ENCODE data around the gene TPBGL. TPM values are rescaled to one million over a fixed set of nuclear protein-coding genes. Genes with fewer than 3 reads are reported as not detected.

The TPBGL gene, protein sequence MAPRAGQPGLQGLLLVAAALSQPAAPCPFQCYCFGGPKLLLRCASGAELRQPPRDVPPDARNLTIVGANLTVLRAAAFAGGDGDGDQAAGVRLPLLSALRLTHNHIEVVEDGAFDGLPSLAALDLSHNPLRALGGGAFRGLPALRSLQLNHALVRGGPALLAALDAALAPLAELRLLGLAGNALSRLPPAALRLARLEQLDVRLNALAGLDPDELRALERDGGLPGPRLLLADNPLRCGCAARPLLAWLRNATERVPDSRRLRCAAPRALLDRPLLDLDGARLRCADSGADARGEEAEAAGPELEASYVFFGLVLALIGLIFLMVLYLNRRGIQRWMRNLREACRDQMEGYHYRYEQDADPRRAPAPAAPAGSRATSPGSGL
- 1.4 and 2.7 TPM in 2 replicates for total RNA-seq (2014; rRNA removed; shearing (Covaris generic))
- 13.7 and 18.3 TPM in 2 replicates for polyA plus RNA-seq (2015; cell fraction: cytosol; rRNA removed)
- polyA plus RNA-seq (2015; cell fraction: nucleus; rRNA removed) = 1.7 TPM in 2 replicates

DNA sequence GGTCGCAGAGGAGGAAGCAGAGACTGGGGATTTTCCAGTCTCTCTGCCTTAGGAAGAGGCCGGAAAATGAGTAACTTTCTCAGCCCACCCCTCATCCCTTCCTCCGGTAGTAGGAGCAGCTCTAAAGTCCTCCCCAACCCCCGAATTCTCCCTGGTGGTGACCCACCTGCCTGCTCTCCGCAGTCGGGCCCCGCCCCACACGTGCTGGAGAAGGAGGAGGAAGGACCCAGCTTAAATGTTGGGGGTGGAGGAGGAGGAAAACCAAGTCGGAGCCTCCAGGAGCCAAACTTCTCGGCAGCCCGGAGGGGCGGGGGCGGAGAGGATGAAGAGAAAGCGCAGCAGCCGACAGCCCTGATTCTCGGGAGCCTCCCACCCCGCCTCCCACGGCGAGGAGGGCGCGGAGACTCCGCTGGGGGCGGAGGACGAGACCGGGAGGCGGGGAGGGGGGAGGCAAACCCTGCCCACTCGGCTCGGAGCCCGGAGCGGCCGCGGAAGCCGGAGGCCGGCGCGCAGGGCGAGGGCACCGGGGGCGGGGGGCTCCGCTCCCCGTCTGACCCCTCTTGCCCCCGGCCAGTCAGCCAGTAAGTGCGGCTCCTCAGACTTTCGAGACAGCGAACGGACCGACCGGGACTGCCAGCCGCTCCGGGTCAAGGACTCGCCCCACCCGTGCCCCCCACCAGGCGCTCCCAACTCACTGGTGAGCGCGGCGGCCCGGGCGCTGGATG is at the start of gene TPBGL:
TPBGL (plus strand) TSS at position 464 of the 725 bp plus-strand sequence. CDS start 276 bp downstream, outside the sequence.
- in situ Hi-C loops (cut with HindIII; ENCODE audit: low pct_unique_long_range_greater_than_20kb, low sequenced_read_pairs) = no loop called here
- DNase-seq (ENCODE audit: low read depth, low spot score) = peak; percentile 49

DNA sequence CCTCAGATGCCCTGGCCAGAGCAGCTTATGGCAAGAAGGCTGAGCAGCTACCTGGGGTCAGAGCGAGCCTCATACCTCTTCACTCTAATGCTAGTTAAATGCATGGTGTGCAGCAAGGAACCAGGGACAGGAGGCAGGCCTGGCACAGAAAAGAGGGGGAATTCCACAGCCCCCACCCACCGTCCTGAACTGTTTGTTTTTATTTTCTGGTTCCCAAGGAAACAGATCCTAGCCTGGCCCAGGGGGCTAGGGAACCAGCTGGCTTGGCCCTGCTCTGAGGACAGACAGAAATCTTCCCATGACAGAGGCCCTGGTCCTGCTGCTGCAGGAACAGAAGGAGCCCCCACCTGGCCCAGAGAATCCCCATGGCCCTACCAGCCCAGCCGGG is 49.2 kb upstream of the TPBGL start:
- in situ Hi-C loops (cut with HindIII; ENCODE audit: low pct_unique_long_range_greater_than_20kb, low sequenced_read_pairs) = no loop called here
- no peak for DNase-seq (ENCODE audit: low read depth, low spot score)

DNA sequence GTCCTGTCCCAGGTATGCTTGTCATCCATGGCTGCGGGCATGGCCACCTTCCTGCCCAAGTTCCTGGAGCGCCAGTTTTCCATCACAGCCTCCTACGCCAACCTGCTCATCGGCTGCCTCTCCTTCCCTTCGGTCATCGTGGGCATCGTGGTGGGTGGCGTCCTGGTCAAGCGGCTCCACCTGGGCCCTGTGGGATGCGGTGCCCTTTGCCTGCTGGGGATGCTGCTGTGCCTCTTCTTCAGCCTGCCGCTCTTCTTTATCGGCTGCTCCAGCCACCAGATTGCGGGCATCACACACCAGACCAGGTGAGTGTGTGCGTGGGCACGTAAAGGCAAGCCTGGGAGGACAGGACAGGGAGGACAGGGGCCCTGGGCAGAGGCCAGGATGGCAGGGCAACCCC is 47.3 kb upstream of the TPBGL start:
- DNase-seq (ENCODE audit: low read depth, low spot score) = no peak
- in situ Hi-C loops (cut with HindIII; ENCODE audit: low pct_unique_long_range_greater_than_20kb, low sequenced_read_pairs) = no loop called here

DNA sequence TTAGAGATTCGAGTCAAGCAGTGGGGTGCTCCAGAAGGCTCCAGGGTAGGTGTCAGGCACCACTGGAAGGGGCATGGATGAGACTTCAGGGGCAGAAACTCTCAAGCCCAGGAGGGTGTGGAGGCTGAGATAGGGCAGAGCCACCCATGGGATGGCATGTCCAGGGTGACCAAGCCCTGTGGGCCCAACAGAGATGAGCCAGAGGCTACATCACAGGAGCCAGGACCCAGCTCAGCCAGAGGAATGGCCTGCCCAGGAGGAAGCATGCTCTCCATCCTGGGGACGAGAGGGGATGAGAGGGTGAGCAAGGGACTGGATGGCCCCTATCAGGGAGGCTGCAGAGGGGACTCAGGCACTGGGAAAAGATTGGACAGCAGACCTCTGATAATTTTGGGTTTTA is 46.9 kb upstream of the TPBGL start:
- no peak for DNase-seq (ENCODE audit: low read depth, low spot score)
- in situ Hi-C loops (cut with HindIII; ENCODE audit: low pct_unique_long_range_greater_than_20kb, low sequenced_read_pairs) = no loop called here

DNA sequence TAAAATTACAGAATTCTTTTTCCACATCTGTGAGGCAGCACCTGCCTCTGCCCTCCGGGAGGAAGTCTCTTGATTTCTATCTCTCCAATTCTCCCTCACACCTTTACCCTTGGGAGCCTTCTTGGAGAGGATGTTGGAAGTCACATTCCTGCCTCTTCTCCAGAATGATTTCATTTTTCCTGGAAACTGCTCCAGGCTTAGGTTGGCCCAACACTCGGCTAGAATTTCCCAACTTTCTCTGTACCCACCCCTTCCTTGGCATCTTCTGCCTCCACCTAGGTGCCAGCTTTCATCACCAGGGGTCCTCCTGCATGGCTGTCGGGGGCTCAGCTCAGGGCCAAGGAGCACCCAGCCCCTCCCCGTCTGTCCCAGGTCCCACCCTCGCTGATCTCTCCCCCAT is 46.4 kb upstream of the TPBGL start:
- DNase-seq (ENCODE audit: low read depth, low spot score) = no peak
- in situ Hi-C loops (cut with HindIII; ENCODE audit: low pct_unique_long_range_greater_than_20kb, low sequenced_read_pairs) = no loop called here

DNA sequence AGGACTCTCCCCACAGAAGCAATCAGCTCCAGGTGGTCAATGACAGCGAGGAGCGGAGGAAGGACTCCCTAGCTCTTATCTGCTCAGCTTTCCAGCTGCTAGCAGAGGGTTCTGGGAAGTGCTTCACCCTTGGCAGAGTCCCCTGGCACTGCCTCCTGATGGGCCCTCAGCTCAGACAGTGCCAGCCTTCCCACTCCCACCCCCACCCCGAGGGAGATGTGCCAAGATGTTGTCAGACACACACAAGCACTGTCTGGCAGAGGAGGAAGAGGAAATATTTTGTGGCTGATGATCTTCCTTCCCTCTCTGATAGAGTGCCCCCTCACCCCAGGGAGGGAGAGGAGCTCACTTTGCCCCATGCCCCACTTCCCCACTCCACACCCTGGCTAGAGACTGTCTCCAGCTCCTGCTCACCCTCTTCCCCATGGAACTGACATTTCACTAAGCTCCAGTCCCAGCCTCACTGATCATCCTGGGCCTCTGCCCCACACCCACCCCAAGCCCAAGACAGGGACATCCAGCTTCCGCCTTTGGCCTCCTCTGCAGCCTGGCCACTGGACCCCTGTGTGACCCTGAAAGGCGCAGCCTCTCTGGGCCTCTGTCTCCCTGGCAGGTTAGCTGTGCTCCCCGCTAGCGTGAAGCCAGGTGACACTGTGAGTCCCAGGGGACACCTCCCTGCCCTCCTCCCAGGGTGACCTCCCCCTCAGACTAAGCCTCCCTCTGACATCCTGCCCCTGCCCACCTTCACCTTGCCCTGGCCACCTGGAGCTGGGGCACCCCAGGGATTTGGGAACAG is 45.2 kb upstream of the TPBGL start:
- in situ Hi-C loops (cut with HindIII; ENCODE audit: low pct_unique_long_range_greater_than_20kb, low sequenced_read_pairs) = no loop called here
- no peak for DNase-seq (ENCODE audit: low read depth, low spot score)

DNA sequence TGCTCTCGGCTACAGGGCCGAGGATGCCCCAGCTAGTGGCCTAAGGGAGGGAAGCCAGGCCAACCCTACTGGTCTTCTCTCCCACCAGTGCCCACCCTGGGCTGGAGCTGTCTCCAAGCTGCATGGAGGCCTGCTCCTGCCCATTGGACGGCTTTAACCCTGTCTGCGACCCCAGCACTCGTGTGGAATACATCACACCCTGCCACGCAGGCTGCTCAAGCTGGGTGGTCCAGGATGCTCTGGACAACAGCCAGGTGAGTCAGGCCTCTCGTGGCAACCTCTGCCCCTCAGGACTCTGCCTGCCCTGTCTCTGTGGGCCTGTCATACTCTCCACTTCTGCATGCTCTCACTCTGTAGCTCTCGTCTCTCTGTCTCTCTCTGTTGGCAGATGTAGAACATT is 44.1 kb upstream of the TPBGL start:
- in situ Hi-C loops (cut with HindIII; ENCODE audit: low pct_unique_long_range_greater_than_20kb, low sequenced_read_pairs) = no loop called here
- DNase-seq (ENCODE audit: low read depth, low spot score) = no peak

DNA sequence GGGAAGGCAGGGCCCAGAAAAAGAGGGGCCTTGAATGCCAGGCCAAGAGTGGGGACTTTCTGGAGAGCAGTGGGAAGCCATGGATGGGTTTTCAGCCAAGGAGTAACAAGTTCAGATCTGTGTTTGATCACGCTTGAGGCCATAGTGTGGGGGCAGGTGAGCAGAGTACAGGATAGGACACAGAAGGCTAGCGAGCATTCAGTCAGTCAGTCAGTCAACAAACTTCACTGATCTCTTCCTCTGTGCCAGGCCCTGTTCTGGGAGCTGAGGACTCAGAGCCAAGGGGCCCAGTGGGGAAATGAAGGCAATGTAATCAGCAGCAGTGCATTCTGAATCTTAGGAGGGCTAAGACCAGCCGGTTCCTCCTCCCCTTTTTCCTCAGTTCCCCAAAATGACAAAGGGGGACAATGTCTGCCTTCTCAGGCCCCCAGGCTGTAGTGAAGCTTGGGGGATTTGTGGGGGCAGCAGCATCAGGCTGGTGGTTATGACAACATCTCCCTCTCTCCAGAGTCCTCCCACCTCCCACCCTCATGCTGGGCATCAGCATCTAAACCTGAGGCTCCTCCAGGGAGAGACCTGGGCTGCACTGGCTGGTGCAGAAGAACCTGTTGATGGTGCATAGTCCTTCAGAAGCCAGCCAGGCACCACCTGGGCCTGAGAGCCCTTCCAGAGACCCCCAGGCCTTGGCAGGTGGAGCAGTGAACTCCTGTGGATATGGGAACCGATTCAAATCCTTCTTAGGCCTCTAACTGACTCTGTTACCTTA is 42.9 kb upstream of the TPBGL start:
- no peak for DNase-seq (ENCODE audit: low read depth, low spot score)
- in situ Hi-C loops (cut with HindIII; ENCODE audit: low pct_unique_long_range_greater_than_20kb, low sequenced_read_pairs) = no loop called here

DNA sequence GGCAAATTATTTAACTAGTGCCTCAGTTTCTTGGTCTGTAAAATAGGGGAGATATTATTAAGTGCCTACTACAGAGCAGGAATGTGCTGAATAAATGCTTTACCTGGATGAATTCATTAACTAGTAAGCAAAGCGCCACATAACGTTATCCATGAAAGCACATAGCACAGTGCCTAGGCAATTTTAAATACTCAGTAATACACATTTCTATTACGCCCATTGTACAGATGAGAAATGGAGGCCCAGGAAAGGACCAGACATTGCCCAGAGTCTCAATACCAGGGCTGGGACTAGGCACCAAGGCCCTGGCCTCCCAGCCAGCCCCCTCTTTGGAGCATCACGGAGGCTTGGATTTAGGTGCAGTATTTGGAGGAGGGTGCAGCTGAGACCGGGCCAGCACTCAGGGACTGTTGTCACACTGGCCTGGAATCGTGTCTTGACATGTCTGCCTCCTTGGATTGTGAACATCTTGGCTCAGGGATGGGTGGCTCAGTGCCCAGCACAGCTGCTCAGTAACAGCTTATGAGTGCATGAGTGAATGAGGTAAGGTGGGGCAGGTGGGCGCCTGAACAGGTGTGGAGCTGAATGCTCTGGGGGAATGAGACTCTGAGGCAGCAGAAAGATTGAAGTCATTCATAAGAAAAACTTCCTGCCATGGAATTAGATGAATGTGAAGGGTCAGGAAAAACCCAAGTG is 42.1 kb upstream of the TPBGL start:
- in situ Hi-C loops (cut with HindIII; ENCODE audit: low pct_unique_long_range_greater_than_20kb, low sequenced_read_pairs) = no loop called here
- no peak for DNase-seq (ENCODE audit: low read depth, low spot score)

DNA sequence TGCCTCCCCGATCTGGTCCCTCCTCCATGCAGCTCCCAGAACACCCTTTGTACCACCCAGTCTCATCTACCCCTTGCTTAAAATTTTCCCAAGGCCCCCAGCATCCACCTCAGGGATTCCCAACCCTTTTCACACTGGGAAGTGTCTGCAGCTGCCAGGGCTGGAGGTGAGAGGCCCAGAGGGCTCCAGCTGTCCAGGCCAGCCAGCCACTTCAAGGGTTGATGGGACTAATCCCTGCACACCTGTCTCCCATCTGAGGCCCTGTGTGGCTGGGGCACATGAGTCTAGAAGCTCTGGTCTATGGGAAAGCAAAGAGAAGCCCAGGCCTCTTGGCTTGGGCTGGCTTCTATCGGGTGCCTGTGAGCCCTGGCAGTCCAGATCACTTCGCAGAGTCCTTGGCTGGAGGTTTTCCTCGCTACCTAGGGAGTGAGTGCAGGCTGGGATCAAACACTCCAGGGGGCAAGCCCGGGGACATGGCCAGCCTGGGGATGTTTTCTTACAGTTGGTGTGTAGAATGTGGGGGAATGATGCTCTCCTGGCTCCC is 41.1 kb upstream of the TPBGL start:
- in situ Hi-C loops (cut with HindIII; ENCODE audit: low pct_unique_long_range_greater_than_20kb, low sequenced_read_pairs) = no loop called here
- DNase-seq (ENCODE audit: low read depth, low spot score) = no peak

DNA sequence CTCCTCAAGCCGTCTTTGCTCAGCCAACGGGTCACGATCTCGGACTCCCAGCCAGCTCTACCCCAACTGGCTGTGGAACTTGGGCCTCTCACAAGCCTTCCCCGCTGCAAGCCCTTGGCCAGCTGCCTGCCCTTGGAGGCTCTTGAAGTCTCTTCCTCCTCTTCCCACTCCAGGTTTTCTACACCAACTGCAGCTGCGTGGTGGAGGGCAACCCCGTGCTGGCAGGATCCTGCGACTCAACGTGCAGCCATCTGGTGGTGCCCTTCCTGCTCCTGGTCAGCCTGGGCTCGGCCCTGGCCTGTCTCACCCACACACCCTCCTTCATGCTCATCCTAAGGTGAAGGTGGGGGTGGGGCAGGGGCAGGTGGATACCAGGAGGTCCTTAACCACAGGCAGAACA is 40.5 kb upstream of the TPBGL start:
- in situ Hi-C loops (cut with HindIII; ENCODE audit: low pct_unique_long_range_greater_than_20kb, low sequenced_read_pairs) = loop anchor here (25.0 kb wide), 1 partner anchor 88 kb away; no protein-coding TSS in a partner anchor

DNA sequence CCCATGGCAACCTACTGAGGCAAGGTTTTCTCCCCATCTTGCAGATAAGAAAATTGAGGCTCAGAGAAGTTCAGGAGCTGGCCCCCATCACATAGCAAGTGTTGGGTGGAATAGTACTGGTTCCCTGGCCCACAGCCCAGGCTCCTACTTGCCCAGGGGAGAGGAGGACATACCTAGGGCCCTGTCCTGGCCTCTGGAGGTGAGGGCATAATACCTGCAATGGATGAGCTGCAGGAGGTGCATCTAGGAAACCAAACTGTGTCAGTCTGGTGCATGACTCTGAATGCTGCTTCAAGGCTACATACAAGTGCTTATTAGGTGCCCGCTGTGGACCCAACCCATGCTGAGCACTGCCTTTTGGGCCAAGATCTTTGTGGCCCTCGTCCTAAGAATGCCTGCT is 40.0 kb upstream of the TPBGL start:
- in situ Hi-C loops (cut with HindIII; ENCODE audit: low pct_unique_long_range_greater_than_20kb, low sequenced_read_pairs) = loop anchor here (25.0 kb wide), 1 partner anchor 88 kb away; no protein-coding TSS in a partner anchor
- no peak for DNase-seq (ENCODE audit: low read depth, low spot score)

More for the DNA sequence above, 40.5 kb upstream of the TPBGL start:
- DNase-seq (ENCODE audit: low read depth, low spot score) = no peak

DNA sequence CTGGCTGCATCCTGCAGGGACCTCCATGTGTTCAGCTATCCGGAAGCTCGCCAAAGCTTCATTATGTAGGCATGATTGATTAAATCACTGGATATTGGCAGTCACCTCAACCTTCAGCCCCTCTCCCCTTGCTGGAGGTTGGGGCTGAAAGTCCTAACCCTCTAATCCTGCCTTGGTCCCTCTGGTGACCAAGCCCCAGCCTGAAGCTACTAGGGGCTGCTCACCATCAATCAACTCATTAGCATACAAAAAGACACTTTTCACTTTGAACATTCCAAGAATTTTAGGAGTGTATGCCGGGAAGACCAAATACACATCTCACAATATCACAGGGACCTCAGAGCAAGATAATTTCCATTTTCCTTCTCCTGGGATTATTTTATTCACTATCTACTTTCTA is 38.8 kb upstream of the TPBGL start:
- in situ Hi-C loops (cut with HindIII; ENCODE audit: low pct_unique_long_range_greater_than_20kb, low sequenced_read_pairs) = loop anchor here (25.0 kb wide), 1 partner anchor 89 kb away; no protein-coding TSS in a partner anchor
- DNase-seq (ENCODE audit: low read depth, low spot score) = no peak

DNA sequence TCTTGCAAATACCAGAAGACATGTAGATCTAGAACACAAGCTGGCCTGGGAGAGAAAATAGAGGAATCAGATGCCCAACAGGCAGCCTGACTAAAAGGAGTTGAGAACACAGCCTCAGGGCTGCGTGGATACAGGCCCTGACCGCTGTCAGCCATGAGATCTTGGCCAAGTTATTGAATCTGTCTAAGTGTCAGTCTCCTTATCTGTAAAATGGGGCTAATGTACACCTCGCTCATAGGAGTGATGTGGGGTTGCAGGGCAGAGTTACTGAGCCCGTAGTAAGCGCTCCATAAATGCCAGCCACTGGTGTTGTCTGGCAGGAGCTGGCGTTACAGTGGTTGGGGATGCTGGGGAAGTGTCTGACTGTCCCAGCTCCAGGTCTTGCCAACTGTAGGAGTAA is 38.4 kb upstream of the TPBGL start:
- DNase-seq (ENCODE audit: low read depth, low spot score) = no peak
- in situ Hi-C loops (cut with HindIII; ENCODE audit: low pct_unique_long_range_greater_than_20kb, low sequenced_read_pairs) = loop anchor here (25.0 kb wide), 1 partner anchor 90 kb away; no protein-coding TSS in a partner anchor

DNA sequence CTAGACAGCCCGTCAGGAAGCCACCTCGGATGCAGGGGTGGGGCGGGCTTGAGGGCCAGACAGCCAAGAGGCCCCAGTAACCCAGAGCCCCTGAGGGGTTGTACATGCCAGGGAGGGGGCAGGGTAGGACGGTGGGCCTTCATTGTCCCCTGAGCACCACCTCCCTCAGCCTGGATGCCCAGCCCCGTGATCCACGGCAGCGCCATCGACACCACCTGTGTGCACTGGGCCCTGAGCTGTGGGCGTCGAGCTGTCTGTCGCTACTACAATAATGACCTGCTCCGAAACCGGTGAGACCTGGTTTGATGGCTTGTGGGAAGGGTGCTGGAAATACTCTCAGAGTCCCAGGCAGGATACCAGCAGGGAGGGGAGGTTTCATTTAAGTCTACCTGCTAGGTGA is 37.4 kb upstream of the TPBGL start:
- no peak for DNase-seq (ENCODE audit: low read depth, low spot score)
- in situ Hi-C loops (cut with HindIII; ENCODE audit: low pct_unique_long_range_greater_than_20kb, low sequenced_read_pairs) = loop anchor here (25.0 kb wide), 1 partner anchor 91 kb away; no protein-coding TSS in a partner anchor

DNA sequence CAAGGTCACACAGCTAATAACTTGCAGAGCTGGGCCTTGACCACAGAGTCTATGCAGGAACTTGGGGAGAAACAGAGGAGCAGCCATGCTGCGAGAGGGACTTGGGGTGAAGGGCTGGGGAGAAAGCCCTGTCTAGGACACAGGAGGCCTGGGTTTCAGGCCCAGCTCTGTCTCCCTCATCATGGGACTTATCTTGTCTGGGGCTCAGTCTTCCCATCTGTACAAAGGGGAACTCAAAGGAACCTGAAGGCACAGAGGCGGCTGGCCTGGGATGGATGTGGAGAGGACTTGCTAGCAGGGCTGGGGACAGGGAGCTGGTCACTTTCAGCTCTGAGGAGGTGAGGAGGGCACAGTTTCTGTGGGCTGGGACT is 36.9 kb upstream of the TPBGL start:
- in situ Hi-C loops (cut with HindIII; ENCODE audit: low pct_unique_long_range_greater_than_20kb, low sequenced_read_pairs) = loop anchor here (25.0 kb wide), 1 partner anchor 91 kb away; no protein-coding TSS in a partner anchor
- no peak for DNase-seq (ENCODE audit: low read depth, low spot score)
